HepG2 (cell line): ENCODE results near the gene BUB1. TPM values are rescaled to one million over a fixed set of nuclear protein-coding genes. Genes with fewer than 3 reads are reported as not detected.
A peak's percentile ranks its signal among the peaks of the same experiment; 100 is the strongest.

Source experiments
- ARNT2 ChIP-seq: sonication (generic); formaldehyde crosslinking; IDR thresholded peaks from 2 replicates; pipeline ENCODE4 v1.8.0; 2022; ENCODE audit warnings: mild to moderate bottlenecking, low read depth, missing genetic modification reagents, moderate library complexity
- CC2D1A ChIP-seq: sonication (generic); formaldehyde crosslinking; IDR thresholded peaks from 2 replicates; pipeline ENCODE4 v1.8.1; 2023; ENCODE audit warnings: mild to moderate bottlenecking, missing genetic modification reagents
- DR1 ChIP-seq: sonication (generic); formaldehyde crosslinking; IDR thresholded peaks from 2 replicates; pipeline ENCODE4 v1.8.0; 2021; ENCODE audit warnings: mild to moderate bottlenecking, missing genetic modification reagents, inconsistent platforms
- E2F5 ChIP-seq: sonication (generic); formaldehyde crosslinking; conservative IDR thresholded peaks from 2 replicates; pipeline ENCODE4 v1.4.0; 2020; ENCODE audit warnings: missing genetic modification reagents
- HDAC6 ChIP-seq: fragments of 200-600 bp; sonication (generic); IDR thresholded peaks from 2 replicates; pipeline ENCODE4 v1.7.0; 2017; ENCODE audit warnings: mild to moderate bottlenecking, antibody characterized with exemption, low read length, low read depth
- HOMEZ ChIP-seq: IDR thresholded peaks from 2 replicates; pipeline ENCODE4 v1.6.1; 2016; ENCODE audit warnings: low read depth
- PAXIP1 ChIP-seq: sonication (generic); formaldehyde crosslinking; conservative IDR thresholded peaks from 2 replicates; pipeline ENCODE4 v1.4.0; 2020; ENCODE audit warnings: mild to moderate bottlenecking, missing genetic modification reagents, moderate library complexity
- PCBP2 ChIP-seq: fragments of 200-400 bp; formaldehyde crosslinking; optimal IDR thresholded peaks from 2 replicates; pipeline ENCODE3; 2018; ENCODE audit warnings: low read length, low read depth; ENCODE audit not compliant: poor library complexity, severe bottlenecking
- SP140L ChIP-seq: sonication (generic); formaldehyde crosslinking; IDR thresholded peaks from 2 replicates; pipeline ENCODE4 v1.4.0; 2020; ENCODE audit warnings: missing genetic modification reagents, borderline replicate concordance
- TARDBP ChIP-seq: sonication (generic); formaldehyde crosslinking; IDR thresholded peaks from 2 replicates; pipeline ENCODE4 v1.8.0; 2022; ENCODE audit warnings: mild to moderate bottlenecking, missing genetic modification reagents
- ZBTB2 ChIP-seq: sonication (generic); formaldehyde crosslinking; IDR thresholded peaks from 2 replicates; pipeline ENCODE4 v1.8.0; 2022; ENCODE audit warnings: low read depth, missing genetic modification reagents
- ZBTB44 ChIP-seq: sonication (generic); formaldehyde crosslinking; IDR thresholded peaks from 2 replicates; pipeline ENCODE4 v1.4.0; 2020; ENCODE audit warnings: missing genetic modification reagents
- ZC3H13 ChIP-seq: sonication (generic); formaldehyde crosslinking; IDR thresholded peaks from 2 replicates; pipeline ENCODE4 v1.8.1; 2023; ENCODE audit warnings: mild to moderate bottlenecking, missing genetic modification reagents, moderate library complexity
- ZFP41 ChIP-seq: sonication (generic); formaldehyde crosslinking; IDR thresholded peaks from 2 replicates; pipeline ENCODE4 v1.4.0; 2020; ENCODE audit warnings: mild to moderate bottlenecking, missing genetic modification reagents, borderline replicate concordance
- ZNF282 ChIP-seq: fragments of 450-650 bp; IDR thresholded peaks from 2 replicates; pipeline ENCODE4 v1.6.1; 2018; ENCODE audit not compliant: partially characterized antibody
- ZNF431 ChIP-seq: sonication (generic); formaldehyde crosslinking; IDR thresholded peaks from 2 replicates; pipeline ENCODE4 v1.9.0; 2022; ENCODE audit warnings: missing genetic modification reagents, low read depth, mild to moderate bottlenecking, borderline replicate concordance
- ZNF616 ChIP-seq: sonication (generic); formaldehyde crosslinking; IDR thresholded peaks from 2 replicates; pipeline ENCODE4 v1.5.0; 2020; ENCODE audit warnings: low read depth, mild to moderate bottlenecking, missing genetic modification reagents
- ZNF629 ChIP-seq: sonication (generic); formaldehyde crosslinking; conservative IDR thresholded peaks from 2 replicates; pipeline ENCODE4 v1.5.0; 2020; ENCODE audit warnings: missing genetic modification reagents
- ZNF816 ChIP-seq: sonication (generic); formaldehyde crosslinking; IDR thresholded peaks from 2 replicates; pipeline ENCODE4 v1.8.0; 2022; ENCODE audit warnings: missing genetic modification reagents, mild to moderate bottlenecking, borderline replicate concordance
- polyA plus RNA-seq, 8 experiments: library from polyadenylated mRNA; depleted of rRNA in 3 of 8; stranded (reverse) in 7 of 8; unstranded in 1 of 8; fragments of >200 nt; fragmentation: Illumina TruSeq in 4 of 8; extraction: Trizol in 4 of 8; gene quantifications; 2 replicates each; pipeline versions ENCODE4 v1.2.1 to v1.2.3, GENCODE V29; 2011 to 2016; ENCODE audit warnings: low read depth in 4 of 8, missing spikeins in 1 of 8, mixed read lengths in 1 of 8; ENCODE audit not compliant: insufficient read depth in 1 of 8
- total RNA-seq, 5 experiments: library from RNA; depleted of rRNA; stranded (reverse); fragments of >200 nt; fragmentation: Illumina TruSeq; extraction: Trizol; gene quantifications; 2 replicates each; pipeline ENCODE4 v1.2.3, GENCODE V29; 2016; ENCODE audit warnings: low read depth in 1 of 5

Gene BUB1
- total and polyA plus RNA-seq, 2 of the 13 experiments (the other 11 are each of a cell fraction or from before 2014, with no cell fraction given) = 27.8 to 52.6 TPM

GRCh38 chr2:110677530-110678456, at the start of gene BUB1 (continued):
- peak; percentile 78 for TF ChIP-seq DR1 (CRISPR knock-in tag)
- no peak for TF ChIP-seq HDAC6
- no peak for TF ChIP-seq PCBP2
- no peak for TF ChIP-seq CC2D1A
- TF ChIP-seq ZNF816 (CRISPR knock-in tag) = peak; percentile 59; the same call in 1 of the 2 replicates
- no peak; the same call in 1 of the 2 replicates for TF ChIP-seq PAXIP1 (CRISPR knock-in tag)
- no peak for TF ChIP-seq ZNF282
- peak; percentile 95 for TF ChIP-seq ARNT2 (CRISPR knock-in tag)
- TF ChIP-seq ZBTB2 (CRISPR knock-in tag) = peak; percentile 96
- peak; percentile 58 for TF ChIP-seq TARDBP (CRISPR knock-in tag)
- no peak for TF ChIP-seq ZNF431 (CRISPR knock-in tag)
- peak; percentile 86; the same call in 1 of the 2 replicates for TF ChIP-seq HOMEZ (CRISPR knock-in tag)
- TF ChIP-seq ZFP41 = peak; percentile 65; the same call in 1 of the 2 replicates
- peak; percentile 98 for TF ChIP-seq E2F5 (CRISPR knock-in tag)
- no peak for TF ChIP-seq SP140L
- no peak for TF ChIP-seq ZNF616 (CRISPR knock-in tag)
- TF ChIP-seq ZBTB44 (CRISPR knock-in tag) = no peak
- TF ChIP-seq ZNF629 = no peak
- no peak for TF ChIP-seq ZC3H13 (CRISPR knock-in tag)
